ENCODE results near the gene P2RX2. TPM values are rescaled to one million over a fixed set of nuclear protein-coding genes. Genes with fewer than 3 reads are reported as not detected.

Gene P2RX2
- total RNA-seq, 1 donor from 2014 or later, result not detected

DNA sequence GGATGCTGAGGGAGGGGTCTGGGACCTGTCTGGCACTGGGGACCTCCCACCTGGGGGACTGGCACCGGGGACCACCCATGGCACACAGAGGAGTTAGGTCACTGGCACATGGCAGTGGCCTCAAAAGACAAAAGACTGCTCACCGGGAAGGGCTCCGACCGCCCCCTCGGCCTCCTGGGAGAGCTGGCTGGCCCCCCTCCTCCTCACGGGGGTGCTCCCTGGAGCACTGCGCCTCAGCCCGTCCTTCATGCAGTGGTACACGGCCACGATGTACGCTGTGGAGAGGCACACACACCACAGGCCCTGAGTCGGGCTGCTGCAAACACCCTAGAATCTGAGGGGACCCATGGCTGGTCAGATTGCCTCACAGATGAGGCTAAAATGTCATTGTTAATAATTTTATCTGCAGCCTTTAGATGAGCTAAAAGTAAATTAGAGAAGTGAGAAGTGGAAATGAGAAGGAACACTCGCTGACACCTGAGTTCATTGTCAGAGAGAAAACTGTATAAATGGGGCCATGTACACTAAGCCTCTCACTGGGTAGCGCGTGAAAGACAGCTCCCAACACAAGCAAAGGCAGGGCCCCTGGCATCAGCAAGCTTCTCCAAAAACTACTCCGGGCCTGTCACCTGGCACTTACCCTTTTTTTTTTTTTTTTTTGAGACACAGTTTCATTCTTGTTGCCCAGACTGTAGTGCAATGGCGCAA lies 14.1 kb downstream of the P2RX2 start:
- Histone ChIP-seq H3K9me3 (ENCODE audit: low read depth) (no peaks in the 10 kb centered on the region), H2AFZ (replicated peaks) (no peak overlapping the region), H3K27ac (no peak overlapping the region), H3F3A (ENCODE audit: low read depth) (no peaks in the 10 kb centered on the region), H4K20me1 (ENCODE audit: low read depth) (peaks cover under 1% of the 10 kb centered on the region), H3K4me2 (no peak overlapping the region), H3K9ac (no peak overlapping the region), H3K36me3 (no peaks in the 10 kb centered on the region), H3K4me3 (no peak overlapping the region), H3K79me2 (ENCODE audit: low read depth) (no peaks in the 10 kb centered on the region), H3K4me1 (no peaks in the 10 kb centered on the region), H3K27me3 (no peaks in the 10 kb centered on the region)
- peaks cover 63% of the 10 kb centered on the region for H3K36me3 Mint-ChIP-seq
- H3K27ac Mint-ChIP-seq, result no peak overlapping the region
- H3K4me1 Mint-ChIP-seq, result peaks cover 3% of the 10 kb centered on the region
- TF ChIP-seq EZH2phosphoT487 (IDR thresholded peaks at IDR 0.05) (no peak), EZH2 (IDR thresholded peaks at IDR 0.05) (no peak)
- TF ChIP-seq, protein P1, sequence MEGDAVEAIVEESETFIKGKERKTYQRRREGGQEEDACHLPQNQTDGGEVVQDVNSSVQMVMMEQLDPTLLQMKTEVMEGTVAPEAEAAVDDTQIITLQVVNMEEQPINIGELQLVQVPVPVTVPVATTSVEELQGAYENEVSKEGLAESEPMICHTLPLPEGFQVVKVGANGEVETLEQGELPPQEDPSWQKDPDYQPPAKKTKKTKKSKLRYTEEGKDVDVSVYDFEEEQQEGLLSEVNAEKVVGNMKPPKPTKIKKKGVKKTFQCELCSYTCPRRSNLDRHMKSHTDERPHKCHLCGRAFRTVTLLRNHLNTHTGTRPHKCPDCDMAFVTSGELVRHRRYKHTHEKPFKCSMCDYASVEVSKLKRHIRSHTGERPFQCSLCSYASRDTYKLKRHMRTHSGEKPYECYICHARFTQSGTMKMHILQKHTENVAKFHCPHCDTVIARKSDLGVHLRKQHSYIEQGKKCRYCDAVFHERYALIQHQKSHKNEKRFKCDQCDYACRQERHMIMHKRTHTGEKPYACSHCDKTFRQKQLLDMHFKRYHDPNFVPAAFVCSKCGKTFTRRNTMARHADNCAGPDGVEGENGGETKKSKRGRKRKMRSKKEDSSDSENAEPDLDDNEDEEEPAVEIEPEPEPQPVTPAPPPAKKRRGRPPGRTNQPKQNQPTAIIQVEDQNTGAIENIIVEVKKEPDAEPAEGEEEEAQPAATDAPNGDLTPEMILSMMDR (IDR thresholded peaks at IDR 0.05), result no peak
- H3K9me3 Mint-ChIP-seq, result no peaks in the 10 kb centered on the region
- H3K27me3 Mint-ChIP-seq (ENCODE audit: insufficient read depth, low read depth), result peaks cover 4% of the 10 kb centered on the region
- no peak overlapping the region for H3K4me3 Mint-ChIP-seq
- DNase-seq (ENCODE audit: low spot score), result no peak

DNA sequence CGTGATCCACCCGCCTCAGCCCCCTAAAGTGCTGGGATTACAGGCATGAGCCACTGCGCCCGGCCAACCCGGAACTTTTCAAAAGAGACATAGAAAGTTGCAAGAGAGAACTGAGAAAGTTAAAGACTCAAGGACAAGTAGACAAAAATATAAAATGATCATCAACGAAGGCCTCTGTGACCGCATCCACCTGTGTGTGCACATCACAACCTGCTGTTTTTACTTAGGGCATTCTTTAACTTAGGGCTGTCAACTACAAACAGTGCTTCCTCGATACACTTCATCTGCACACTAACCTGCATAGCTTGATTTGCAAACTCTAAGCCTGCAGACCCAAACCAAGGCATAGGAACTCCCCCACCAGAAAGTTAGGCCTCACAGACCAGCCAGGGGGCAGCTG lies 14.8 kb downstream of the P2RX2 start:
- no peak for DNase-seq (ENCODE audit: low spot score)
- Histone ChIP-seq H3K4me2 (no peak overlapping the region), H3K36me3 (no peaks in the 10 kb centered on the region), H3K4me1 (no peaks in the 10 kb centered on the region), H3K9ac (no peak overlapping the region), H3K9me3 (ENCODE audit: low read depth) (no peaks in the 10 kb centered on the region), H4K20me1 (ENCODE audit: low read depth) (peaks cover 5% of the 10 kb centered on the region), H3K27ac (no peak overlapping the region), H2AFZ (replicated peaks) (no peak overlapping the region), H3K4me3 (no peak overlapping the region), H3F3A (ENCODE audit: low read depth) (peaks cover 2% of the 10 kb centered on the region), H3K27me3 (no peaks in the 10 kb centered on the region), H3K79me2 (ENCODE audit: low read depth) (no peaks in the 10 kb centered on the region)
- Mint-ChIP-seq H3K4me3 (no peak overlapping the region), H3K27me3 (ENCODE audit: insufficient read depth, low read depth) (peaks cover 6% of the 10 kb centered on the region), H3K27ac (no peak overlapping the region), H3K4me1 (peaks cover 3% of the 10 kb centered on the region), H3K36me3 (peaks cover 68% of the 10 kb centered on the region), H3K9me3 (no peaks in the 10 kb centered on the region)
- TF ChIP-seq EZH2phosphoT487 (IDR thresholded peaks at IDR 0.05) (no peak), EZH2 (IDR thresholded peaks at IDR 0.05) (no peak)
- TF ChIP-seq, protein P1 (IDR thresholded peaks at IDR 0.05), result no peak

DNA sequence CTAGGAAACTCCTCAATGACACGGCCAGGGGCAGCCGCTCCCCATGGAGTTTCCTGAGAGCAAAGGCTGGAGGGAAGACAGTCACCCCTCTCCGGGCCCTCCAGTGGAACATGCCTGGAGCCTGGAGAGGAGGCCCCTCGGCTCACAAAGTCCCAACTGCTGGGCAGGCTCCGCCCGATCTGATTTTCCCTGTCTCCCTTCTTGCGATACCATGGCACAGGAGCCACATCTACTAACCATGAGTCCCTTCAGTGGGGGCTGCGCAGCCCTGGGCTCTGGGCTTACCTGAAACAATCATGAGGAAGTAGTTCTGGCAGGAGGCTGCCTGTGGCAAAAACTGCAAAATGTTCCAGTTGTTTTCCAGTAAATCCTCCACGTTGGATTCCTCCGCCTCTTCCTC lies 15.3 kb downstream of the P2RX2 start:
- Histone ChIP-seq H2AFZ (replicated peaks) (no peak overlapping the region), H3K9ac (no peak overlapping the region), H3K4me1 (no peaks in the 10 kb centered on the region), H3F3A (ENCODE audit: low read depth) (peaks cover 6% of the 10 kb centered on the region), H4K20me1 (ENCODE audit: low read depth) (peaks cover 8% of the 10 kb centered on the region), H3K79me2 (ENCODE audit: low read depth) (no peaks in the 10 kb centered on the region), H3K27ac (no peak overlapping the region), H3K4me3 (no peak overlapping the region), H3K27me3 (no peaks in the 10 kb centered on the region), H3K9me3 (ENCODE audit: low read depth) (no peaks in the 10 kb centered on the region), H3K36me3 (no peaks in the 10 kb centered on the region), H3K4me2 (no peak overlapping the region)
- TF ChIP-seq EZH2 (IDR thresholded peaks at IDR 0.05) (no peak), EZH2phosphoT487 (IDR thresholded peaks at IDR 0.05) (no peak)
- TF ChIP-seq, protein P1 (IDR thresholded peaks at IDR 0.05), result no peak
- peaks cover 6% of the 10 kb centered on the region for H3K27me3 Mint-ChIP-seq (ENCODE audit: insufficient read depth, low read depth)
- H3K4me1 Mint-ChIP-seq, result peaks cover 3% of the 10 kb centered on the region
- no peak overlapping the region for H3K27ac Mint-ChIP-seq
- peaks cover 67% of the 10 kb centered on the region for H3K36me3 Mint-ChIP-seq
- no peaks in the 10 kb centered on the region for H3K9me3 Mint-ChIP-seq
- DNase-seq (ENCODE audit: low spot score), result no peak
- H3K4me3 Mint-ChIP-seq, result no peak overlapping the region

Measured in neural progenitor cell (in vitro differentiated cells).